ENCODE results near the gene AGAP1. TPM values are rescaled to one million over a fixed set of nuclear protein-coding genes. Genes with fewer than 3 reads are reported as not detected.

Gene AGAP1
- total RNA-seq, 2 experiments from 2014 or later, result 0.89 to 0.97 TPM

- Mint-ChIP-seq H3K27ac (no peak overlapping the region), H3K9me3 (no peaks in the 10 kb centered on the region), H3K4me3 (no peak overlapping the region), H3K27me3 (no peaks in the 10 kb centered on the region), H3K36me3 (ENCODE audit: low read depth) (no peaks in the 10 kb centered on the region), H3K4me1 (no peaks in the 10 kb centered on the region)
- ChIA-PET POLR2A (no interaction called here), CTCF (no interaction called here)
- no peak for DNase-seq
Observed at GRCh38 chr2:235844561-235844960, 350.7 kb downstream of the AGAP1 start.

GRCh38 chr2:235845245-235845644, 351.4 kb downstream of the AGAP1 start:
- CTCF ChIA-PET, result no interaction called here
- no peaks in the 10 kb centered on the region for H3K27me3 Mint-ChIP-seq
- DNase-seq, result no peak
- H3K27ac Mint-ChIP-seq, result no peak overlapping the region
- POLR2A ChIA-PET, result no interaction called here
- H3K4me1 Mint-ChIP-seq, result no peaks in the 10 kb centered on the region
- no peaks in the 10 kb centered on the region for H3K9me3 Mint-ChIP-seq
- no peaks in the 10 kb centered on the region for H3K36me3 Mint-ChIP-seq (ENCODE audit: low read depth)
- H3K4me3 Mint-ChIP-seq, result no peak overlapping the region

- Mint-ChIP-seq H3K36me3 (ENCODE audit: low read depth) (no peaks in the 10 kb centered on the region), H3K4me1 (no peaks in the 10 kb centered on the region), H3K27ac (no peak overlapping the region), H3K27me3 (no peaks in the 10 kb centered on the region), H3K9me3 (no peaks in the 10 kb centered on the region), H3K4me3 (no peak overlapping the region)
- POLR2A ChIA-PET, result no interaction called here
- no peak for DNase-seq
- CTCF ChIA-PET, result no interaction called here
Observed at GRCh38 chr2:235847576-235847975, 353.7 kb downstream of the AGAP1 start.

- Mint-ChIP-seq H3K4me1 (no peaks in the 10 kb centered on the region), H3K36me3 (ENCODE audit: low read depth) (no peaks in the 10 kb centered on the region), H3K4me3 (no peak overlapping the region), H3K27me3 (no peaks in the 10 kb centered on the region), H3K9me3 (no peaks in the 10 kb centered on the region), H3K27ac (no peak overlapping the region)
- DNase-seq, result no peak
- ChIA-PET CTCF (no interaction called here), POLR2A (no interaction called here)
Observed at GRCh38 chr2:235848055-235848454, 354.2 kb downstream of the AGAP1 start.

GRCh38 chr2:235848946-235849345, 355.1 kb downstream of the AGAP1 start:
- H3K36me3 Mint-ChIP-seq (ENCODE audit: low read depth), result no peaks in the 10 kb centered on the region
- no peaks in the 10 kb centered on the region for H3K27me3 Mint-ChIP-seq
- DNase-seq, result no peak
- no peak overlapping the region for H3K4me3 Mint-ChIP-seq
- no peaks in the 10 kb centered on the region for H3K9me3 Mint-ChIP-seq
- H3K27ac Mint-ChIP-seq, result no peak overlapping the region
- CTCF ChIA-PET, result interaction anchor here (0.8 kb wide), 1 partner anchor 18 kb away, joined by 3 read pairs; no protein-coding TSS in a partner anchor
- POLR2A ChIA-PET, result no interaction called here
- no peaks in the 10 kb centered on the region for H3K4me1 Mint-ChIP-seq

- no peaks in the 10 kb centered on the region for H3K36me3 Mint-ChIP-seq (ENCODE audit: low read depth)
- no peak for DNase-seq
- no peak overlapping the region for H3K27ac Mint-ChIP-seq
- ChIA-PET CTCF (interaction anchor here (0.8 kb wide), 1 partner anchor 18 kb away, joined by 3 read pairs; no protein-coding TSS in a partner anchor), POLR2A (no interaction called here)
- no peak overlapping the region for H3K4me3 Mint-ChIP-seq
- no peaks in the 10 kb centered on the region for H3K9me3 Mint-ChIP-seq
- no peaks in the 10 kb centered on the region for H3K4me1 Mint-ChIP-seq
- H3K27me3 Mint-ChIP-seq, result no peaks in the 10 kb centered on the region
Observed at GRCh38 chr2:235849489-235849888, 355.6 kb downstream of the AGAP1 start.

- no peak overlapping the region for H3K4me3 Mint-ChIP-seq
- POLR2A ChIA-PET, result no interaction called here
Observed at GRCh38 chr2:235850289-235850688, 356.4 kb downstream of the AGAP1 start.

GRCh38 chr2:235850771-235851551, 357.1 kb downstream of the AGAP1 start:
- Mint-ChIP-seq H3K4me3 (no peak overlapping the region), H3K27ac (no peak overlapping the region), H3K4me1 (no peaks in the 10 kb centered on the region), H3K27me3 (no peaks in the 10 kb centered on the region), H3K36me3 (ENCODE audit: low read depth) (no peaks in the 10 kb centered on the region), H3K9me3 (no peaks in the 10 kb centered on the region)
- ChIA-PET CTCF (no interaction called here), POLR2A (no interaction called here)
- no peak for DNase-seq

More at GRCh38 chr2:235850289-235850688, 356.4 kb downstream of the AGAP1 start:
- H3K27ac Mint-ChIP-seq, result no peak overlapping the region
- no peaks in the 10 kb centered on the region for H3K27me3 Mint-ChIP-seq
- no peaks in the 10 kb centered on the region for H3K9me3 Mint-ChIP-seq
- no peaks in the 10 kb centered on the region for H3K4me1 Mint-ChIP-seq
- DNase-seq, result no peak
- CTCF ChIA-PET, result no interaction called here
- no peaks in the 10 kb centered on the region for H3K36me3 Mint-ChIP-seq (ENCODE audit: low read depth)

- no peaks in the 10 kb centered on the region for H3K27me3 Mint-ChIP-seq
- POLR2A ChIA-PET, result no interaction called here
- no peaks in the 10 kb centered on the region for H3K9me3 Mint-ChIP-seq
- no peak overlapping the region for H3K27ac Mint-ChIP-seq
- CTCF ChIA-PET, result no interaction called here
- no peaks in the 10 kb centered on the region for H3K36me3 Mint-ChIP-seq (ENCODE audit: low read depth)
- H3K4me3 Mint-ChIP-seq, result no peak overlapping the region
- no peaks in the 10 kb centered on the region for H3K4me1 Mint-ChIP-seq
- DNase-seq, result no peak
Observed at GRCh38 chr2:235851828-235852525, 358.1 kb downstream of the AGAP1 start.

- H3K4me1 Mint-ChIP-seq, result no peaks in the 10 kb centered on the region
- ChIA-PET POLR2A (no interaction called here), CTCF (no interaction called here)
- H3K27me3 Mint-ChIP-seq, result no peaks in the 10 kb centered on the region
- H3K36me3 Mint-ChIP-seq (ENCODE audit: low read depth), result no peaks in the 10 kb centered on the region
- no peak overlapping the region for H3K4me3 Mint-ChIP-seq
- no peaks in the 10 kb centered on the region for H3K9me3 Mint-ChIP-seq
- no peak overlapping the region for H3K27ac Mint-ChIP-seq
- DNase-seq, result no peak
Observed at GRCh38 chr2:235852526-235852920, 358.7 kb downstream of the AGAP1 start.

GRCh38 chr2:235854276-235854675, 360.4 kb downstream of the AGAP1 start:
- CTCF ChIA-PET, result no interaction called here
- H3K27me3 Mint-ChIP-seq, result peaks cover 2% of the 10 kb centered on the region

GRCh38 chr2:235855011-235855410, 361.2 kb downstream of the AGAP1 start:
- peaks cover 6% of the 10 kb centered on the region for H3K27me3 Mint-ChIP-seq
- no peak overlapping the region for H3K4me3 Mint-ChIP-seq
- CTCF ChIA-PET, result interaction anchor here (0.6 kb wide), 1 partner anchor 970 kb away, joined by 3 read pairs; no protein-coding TSS in a partner anchor
- DNase-seq, result no peak
- no peaks in the 10 kb centered on the region for H3K9me3 Mint-ChIP-seq
- no peaks in the 10 kb centered on the region for H3K4me1 Mint-ChIP-seq
- H3K27ac Mint-ChIP-seq, result no peak overlapping the region
- POLR2A ChIA-PET, result no interaction called here
- no peaks in the 10 kb centered on the region for H3K36me3 Mint-ChIP-seq (ENCODE audit: low read depth)

More at GRCh38 chr2:235854276-235854675, 360.4 kb downstream of the AGAP1 start:
- no peaks in the 10 kb centered on the region for H3K36me3 Mint-ChIP-seq (ENCODE audit: low read depth)
- no peak for DNase-seq
- no peaks in the 10 kb centered on the region for H3K4me1 Mint-ChIP-seq
- H3K27ac Mint-ChIP-seq, result no peak overlapping the region
- no peaks in the 10 kb centered on the region for H3K9me3 Mint-ChIP-seq
- no peak overlapping the region for H3K4me3 Mint-ChIP-seq
- POLR2A ChIA-PET, result no interaction called here

GRCh38 chr2:235856151-235856854, 362.5 kb downstream of the AGAP1 start:
- Mint-ChIP-seq H3K4me3 (no peak overlapping the region), H3K4me1 (no peaks in the 10 kb centered on the region), H3K27me3 (peaks cover 6% of the 10 kb centered on the region)

More at GRCh38 chr2:235856151-235856854, 362.5 kb downstream of the AGAP1 start:
- no peaks in the 10 kb centered on the region for H3K9me3 Mint-ChIP-seq
- ChIA-PET POLR2A (no interaction called here), CTCF (no interaction called here)
- H3K27ac Mint-ChIP-seq, result no peak overlapping the region
- DNase-seq, result no peak
- H3K36me3 Mint-ChIP-seq (ENCODE audit: low read depth), result no peaks in the 10 kb centered on the region
